Bone marrow (tissue), 2 donors: ENCODE data around the gene SH3GLB1.

Experiments
- DNase-seq, 2 donors: peaks; one replicate each; lab custom pipeline; 2025; lab: John Stamatoyannopoulos, UW

Gene SH3GLB1

DNA sequence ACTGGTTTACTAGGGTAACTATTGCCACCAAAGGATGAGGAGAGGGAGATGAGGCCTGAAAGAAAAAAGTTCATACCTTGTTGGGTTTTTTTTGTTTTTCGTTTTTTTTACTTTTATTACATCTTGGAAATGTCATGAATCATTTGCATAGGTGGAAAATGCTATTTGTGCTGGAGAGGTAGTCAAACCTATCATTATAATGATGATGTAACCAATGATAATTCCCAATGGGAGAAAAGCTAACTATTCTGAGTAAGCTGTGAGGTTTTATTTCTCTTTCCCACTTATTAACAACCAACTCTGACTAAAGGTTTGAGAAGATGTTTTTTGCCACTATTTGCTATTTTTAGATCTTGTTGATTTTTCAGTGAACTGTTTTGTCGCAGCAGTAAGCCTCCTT is 29.0 kb downstream of the SH3GLB1 start:
- DNase-seq = no peak

DNA sequence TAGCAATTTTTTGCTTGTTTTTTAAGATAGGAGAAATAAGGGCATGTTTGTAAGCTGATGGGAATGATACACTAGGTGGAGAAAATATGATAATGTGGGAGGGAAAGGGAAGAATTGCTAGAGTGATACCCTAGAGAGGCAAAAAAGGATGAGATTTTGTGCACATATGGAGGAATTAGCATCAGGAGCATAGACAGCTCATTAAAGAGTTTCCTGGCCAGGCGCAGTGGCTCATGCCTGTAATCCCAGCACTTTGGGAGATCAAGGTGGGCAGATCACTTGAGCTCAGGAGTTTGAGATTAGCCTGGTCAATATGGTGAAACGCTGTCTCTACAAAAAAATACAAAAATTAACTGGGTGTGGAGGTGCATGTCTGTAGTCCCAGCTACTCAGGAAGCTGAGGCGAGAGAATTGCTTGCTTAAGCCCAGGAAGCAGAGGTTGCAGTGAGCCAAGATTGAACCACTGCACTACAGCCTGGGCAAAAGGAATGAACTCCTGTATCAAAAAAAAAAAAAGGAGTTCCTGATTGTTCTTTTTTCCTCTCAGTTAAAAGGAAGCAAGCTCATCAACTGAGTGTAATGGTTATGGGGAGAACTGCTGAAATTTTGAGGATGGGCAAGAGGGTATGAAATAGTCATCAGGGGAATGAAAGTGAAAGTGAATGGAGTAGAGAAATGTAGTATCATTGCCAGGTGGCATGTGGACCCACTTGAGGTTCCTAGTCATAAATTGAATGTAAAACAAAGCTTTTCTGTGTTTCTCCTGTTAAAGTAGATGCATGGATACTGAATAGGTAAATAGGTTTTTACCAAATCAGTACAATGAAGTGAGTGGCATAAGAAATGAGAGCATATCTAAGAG is 35.5 kb downstream of the SH3GLB1 start:
- peak in 1 of 2 donors; percentile 76 for DNase-seq

DNA sequence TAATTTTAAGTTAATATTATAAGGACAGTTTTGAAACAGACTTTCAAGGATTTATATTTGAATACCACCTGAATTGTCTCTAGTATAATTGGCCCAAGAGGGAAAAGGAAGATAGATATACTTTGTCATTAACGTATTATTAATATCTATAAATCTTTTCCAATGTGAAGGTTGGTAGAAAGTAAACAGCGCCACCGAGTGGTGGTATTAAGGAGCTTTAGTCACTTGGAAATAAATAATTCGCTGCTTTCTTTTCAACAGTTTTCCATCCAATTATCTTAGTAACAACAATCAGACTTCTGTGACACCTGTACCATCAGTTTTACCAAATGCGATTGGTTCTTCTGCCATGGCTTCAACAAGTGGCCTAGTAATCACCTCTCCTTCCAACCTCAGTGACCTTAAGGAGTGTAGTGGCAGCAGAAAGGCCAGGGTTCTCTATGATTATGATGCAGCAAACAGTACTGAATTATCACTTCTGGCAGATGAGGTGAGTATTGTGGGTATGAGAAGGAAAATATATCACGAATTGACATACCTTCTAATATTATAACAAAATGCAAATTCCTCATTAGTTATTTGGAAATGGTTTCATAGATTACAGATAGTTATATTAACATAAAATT is 37.7 kb downstream of the SH3GLB1 start:
- DNase-seq = no peak

DNA sequence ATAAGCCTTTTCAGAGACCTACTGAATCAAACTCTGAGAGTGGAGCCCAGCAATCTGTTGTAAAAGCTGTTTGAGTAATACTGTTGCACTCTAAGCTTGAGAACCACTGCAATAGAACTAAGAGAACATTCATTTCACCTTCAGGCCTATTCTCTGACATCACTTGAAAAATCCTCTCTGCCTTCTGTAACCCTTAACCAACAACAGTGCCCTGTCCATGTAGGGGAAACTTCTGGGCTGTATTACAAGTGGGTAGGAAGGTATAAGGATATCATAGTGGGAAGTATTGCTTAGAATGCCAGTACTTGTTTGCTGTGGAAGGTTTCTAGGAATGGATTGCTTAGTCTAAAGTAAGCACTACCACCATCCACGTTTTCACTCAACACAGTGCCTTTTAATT is 42.9 kb downstream of the SH3GLB1 start:
- DNase-seq = no peak

DNA sequence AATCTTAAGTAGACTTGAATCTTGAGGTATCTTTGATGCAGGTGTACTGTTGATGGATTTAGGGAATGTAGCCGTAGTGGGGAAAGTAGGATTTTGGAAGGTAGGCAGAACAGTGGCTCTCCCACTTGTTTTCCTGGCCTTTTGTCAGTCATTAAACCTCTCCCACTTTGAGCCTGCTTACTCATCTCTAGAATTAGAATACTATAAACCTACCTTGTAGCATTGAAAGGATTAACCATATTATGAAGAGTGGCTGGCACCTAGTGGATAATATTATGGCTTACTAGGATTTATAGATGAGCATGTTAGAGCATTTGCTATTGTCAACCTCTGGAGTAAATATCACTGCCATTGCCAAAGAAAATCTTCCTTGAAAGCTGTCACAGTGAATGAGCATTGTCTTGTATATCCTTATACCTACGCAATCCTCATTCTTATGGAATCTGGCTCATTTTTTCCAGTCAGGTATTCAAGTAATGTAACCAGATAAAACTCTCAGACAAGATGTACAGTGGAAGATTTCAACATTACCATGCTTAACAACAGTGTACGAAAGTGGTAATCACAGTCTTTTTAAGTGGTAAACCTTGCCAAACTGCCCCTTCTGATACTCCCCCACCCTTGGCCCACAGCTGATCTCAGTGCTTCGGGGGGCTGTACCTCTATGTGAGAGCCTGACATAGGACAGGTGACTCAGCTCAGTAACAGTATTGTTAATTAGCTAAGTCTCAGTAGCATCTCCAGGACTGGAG is 44.4 kb downstream of the SH3GLB1 start:
- DNase-seq = no peak

DNA sequence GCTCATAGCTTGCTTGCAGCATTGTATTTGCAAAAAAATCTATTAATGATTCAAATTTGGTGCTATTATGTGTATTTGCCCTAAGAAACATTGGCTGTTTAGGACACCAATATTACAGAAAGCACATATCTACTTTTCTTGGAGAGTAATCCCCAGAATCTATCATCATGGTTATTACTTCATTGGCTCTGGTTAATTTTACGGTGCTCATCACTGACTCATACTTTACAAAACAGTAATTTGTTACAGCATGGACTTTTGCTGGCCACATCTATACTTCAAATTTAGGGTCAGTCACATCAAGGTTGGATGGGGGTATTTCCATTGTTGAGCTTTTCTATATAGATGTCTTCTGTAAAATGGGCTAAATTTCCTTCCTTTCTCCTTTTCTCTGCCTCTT is 45.7 kb downstream of the SH3GLB1 start:
- no peak for DNase-seq

DNA sequence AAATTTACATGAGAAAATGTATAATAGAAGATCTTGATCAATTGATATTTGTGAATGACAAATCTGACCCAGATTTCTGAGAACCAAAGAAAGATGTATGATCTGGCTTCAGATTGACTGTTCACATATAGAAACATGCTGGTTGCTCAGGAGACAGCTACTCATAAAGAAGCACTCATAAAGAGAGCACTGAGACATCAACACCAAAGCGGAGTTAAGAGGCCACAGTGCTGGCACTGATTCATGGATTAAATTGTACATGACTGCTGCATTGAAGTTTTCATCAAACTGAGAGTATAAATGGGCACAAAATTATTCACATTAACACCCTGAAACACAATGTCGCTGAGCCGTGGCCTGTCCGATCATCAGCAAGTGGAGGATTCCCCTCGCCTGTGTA is 46.2 kb downstream of the SH3GLB1 start:
- no peak for DNase-seq

DNA sequence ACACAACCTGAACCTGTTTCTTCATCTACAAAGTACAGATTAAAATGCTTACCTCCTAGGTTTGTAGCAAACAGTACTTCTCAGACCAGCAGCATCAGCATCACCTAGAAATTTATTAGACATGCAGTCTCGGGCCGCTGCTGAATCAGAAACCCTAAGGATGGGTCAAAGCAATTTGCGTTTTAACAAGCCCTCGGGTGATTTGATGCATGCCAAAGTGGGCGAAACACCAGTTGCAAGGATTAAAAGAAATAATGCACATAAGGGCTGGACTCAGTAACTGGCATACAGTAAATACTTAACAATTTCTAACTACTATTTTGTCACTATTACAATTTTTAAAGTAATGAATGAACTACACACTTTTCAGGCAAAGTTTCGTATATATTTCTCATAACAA is 47.5 kb downstream of the SH3GLB1 start:
- DNase-seq = no peak

DNA sequence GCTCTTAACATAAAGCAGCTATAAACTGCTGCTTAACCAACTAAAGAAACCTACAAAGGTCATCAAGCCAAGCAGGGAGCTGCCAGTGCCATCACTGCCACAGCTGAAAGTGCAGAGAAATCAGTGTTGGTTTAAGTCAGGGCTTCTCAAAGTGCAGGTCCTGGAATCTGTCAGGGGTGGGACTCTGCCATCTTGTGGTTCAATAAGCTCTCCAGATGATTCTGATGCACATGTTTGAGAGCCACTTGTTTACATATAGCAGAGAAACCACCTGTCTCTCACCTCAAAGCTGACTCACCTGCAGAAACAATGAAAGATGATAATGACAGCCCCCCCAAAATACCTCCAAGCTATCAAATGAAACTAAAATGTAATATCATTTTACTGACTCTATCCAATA is 49.3 kb downstream of the SH3GLB1 start:
- no peak for DNase-seq

DNA sequence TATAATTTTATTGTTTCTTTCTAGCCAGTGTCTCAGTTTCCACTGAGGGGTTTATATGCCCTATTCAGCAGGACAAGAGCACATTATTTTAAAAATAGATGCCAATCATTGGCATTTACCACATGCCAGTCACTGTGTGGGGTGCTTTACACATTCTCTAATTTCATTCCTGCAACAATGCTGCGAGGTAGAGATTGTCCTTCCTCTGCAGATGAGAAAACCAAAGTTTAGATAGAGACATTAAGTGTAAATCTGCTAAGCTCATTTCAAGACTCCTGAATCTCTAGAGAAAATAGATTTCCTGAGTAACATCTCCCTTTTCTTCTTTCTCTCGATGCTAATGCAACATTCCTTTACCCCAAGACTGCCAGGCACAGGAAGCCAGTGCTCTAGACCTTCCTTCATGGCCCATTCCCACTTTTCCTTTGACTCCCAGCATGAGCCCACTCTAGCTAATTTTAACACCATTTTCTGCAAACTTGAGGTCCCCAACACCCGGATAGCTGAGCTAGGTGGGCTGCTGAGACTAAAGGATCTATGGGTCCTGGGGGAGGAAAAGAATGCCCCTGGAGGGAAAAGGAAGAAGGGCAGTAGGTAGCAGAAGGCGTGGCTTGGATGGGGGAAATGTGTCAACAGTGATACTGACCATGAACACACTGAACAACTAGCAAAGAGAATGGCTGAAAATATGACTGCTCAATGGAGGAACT is 50.0 kb downstream of the SH3GLB1 start:
- no peak for DNase-seq

DNA sequence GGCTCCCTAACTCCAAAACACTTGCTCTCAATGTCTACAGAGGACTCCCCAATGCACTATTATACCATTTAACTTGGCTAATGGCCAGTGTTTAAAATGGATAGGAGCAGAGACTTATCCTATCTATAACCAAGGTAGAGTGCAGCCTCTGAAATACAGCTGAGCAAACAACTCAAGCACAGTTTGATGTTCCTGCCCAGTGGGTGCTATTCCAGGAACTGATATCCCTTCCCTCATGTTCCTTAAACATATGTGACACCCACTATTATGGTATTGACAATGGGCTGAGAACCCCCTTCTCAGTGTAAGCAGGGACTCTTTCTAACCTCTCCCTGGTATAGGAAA is 51.7 kb downstream of the SH3GLB1 start:
- DNase-seq = no peak

DNA sequence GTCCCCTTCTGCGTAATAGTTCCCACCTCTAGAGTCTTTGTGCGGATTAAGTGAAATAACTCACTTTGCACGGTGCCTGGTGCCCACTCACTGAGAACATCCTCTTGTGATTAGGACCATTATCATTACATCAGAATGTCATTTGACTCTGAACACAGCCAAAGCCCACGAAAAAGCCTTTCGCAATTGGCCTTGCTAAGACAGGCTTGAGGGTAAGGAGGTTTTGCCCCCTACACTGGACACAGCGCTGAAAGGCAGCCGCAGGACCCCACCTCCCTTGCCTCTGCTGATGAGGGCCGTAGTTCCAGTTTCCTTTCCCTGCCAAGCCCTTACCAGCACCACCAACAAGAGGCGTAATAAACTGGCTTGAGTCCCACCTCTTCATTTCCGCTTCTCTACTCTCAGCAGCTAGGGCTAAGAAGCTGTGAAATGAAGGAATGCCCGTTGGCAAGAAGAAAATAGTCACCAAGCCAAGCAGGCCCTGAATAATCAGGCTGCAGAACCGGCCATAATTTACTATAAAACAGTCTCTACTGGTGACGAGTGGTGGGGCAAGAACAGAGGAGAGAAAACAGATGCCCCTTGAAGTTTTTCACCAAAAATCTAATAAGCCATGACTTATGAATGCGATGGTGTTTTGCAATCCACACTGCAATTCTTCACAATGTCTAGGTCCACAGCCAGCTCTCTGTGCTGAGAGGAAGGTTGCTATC is 53.1 kb downstream of the SH3GLB1 start:
- no peak for DNase-seq

DNA sequence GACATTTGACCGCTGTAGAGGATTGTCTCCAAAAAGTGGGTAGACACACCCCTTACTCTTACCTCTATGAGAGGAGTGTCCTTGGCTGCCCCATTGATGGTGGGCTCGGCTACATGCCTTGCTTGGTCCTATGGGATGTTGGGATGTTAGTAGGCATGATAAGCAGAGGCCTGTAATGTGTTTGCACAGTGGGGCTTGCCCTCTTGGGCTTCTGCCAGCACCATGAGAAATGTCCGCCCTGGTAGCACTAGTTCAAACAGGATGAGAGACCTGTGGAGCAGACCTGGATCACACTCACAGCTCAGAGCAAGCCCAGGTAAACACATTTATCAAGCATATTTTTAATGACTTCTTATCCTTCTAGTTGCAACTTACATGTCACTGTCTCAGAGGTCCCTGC is 54.2 kb downstream of the SH3GLB1 start:
- DNase-seq = no peak

DNA sequence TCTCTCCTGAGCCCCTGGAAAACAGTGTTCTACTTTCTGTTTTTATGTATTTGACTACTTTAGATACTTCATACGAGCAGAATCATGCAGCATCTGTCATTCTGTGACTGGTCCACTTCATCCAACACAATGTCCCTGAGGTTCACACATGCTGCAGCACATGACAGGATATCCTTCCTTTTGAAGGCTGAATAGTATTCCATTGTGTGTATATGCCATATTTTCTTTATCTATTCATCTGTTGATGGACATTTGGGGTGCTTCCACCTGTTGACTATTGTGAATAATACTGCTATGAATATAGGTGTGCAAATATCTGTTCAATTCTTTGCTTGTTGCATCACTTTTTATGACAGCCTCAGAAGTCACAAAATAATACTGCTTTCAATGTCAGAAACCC is 55.8 kb downstream of the SH3GLB1 start:
- DNase-seq = no peak

DNA sequence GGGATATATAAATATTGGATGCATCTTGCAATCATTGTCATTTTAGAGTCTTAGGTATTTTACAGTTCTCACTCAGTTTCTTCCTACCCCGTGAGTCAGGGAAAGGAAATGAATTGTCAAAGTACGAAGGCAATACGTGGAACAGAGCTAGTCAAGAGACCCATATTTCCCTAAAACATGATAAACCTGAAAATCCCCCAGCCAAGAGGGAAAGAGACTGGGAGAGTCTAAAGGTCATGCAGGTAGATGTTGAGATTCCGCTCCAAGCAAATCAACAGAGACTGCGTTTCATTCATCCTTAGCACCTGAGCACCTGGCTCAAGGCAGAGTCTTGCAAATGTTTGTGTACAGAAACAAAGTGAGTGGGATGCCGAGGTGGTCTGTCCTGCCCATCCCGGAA is 58.0 kb downstream of the SH3GLB1 start:
- no peak for DNase-seq

DNA sequence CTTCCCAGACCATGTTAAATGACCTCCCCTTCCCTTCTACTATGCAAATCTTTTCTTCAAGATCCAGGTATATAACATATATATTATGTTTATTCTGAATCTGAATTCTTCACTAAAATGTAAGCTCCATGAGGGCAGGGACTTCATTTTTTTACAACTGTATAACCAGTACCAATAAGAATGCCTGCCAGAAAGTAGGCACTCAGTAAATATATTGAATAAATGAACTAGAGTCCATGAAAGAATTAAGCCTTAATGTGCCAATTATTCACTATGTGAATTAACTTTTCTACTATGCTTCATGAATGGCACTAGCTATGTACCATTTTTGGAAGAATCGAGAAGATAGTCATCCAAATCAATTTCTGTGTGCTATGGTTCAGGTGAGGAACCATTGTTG is 60.1 kb downstream of the SH3GLB1 start:
- no peak for DNase-seq

DNA sequence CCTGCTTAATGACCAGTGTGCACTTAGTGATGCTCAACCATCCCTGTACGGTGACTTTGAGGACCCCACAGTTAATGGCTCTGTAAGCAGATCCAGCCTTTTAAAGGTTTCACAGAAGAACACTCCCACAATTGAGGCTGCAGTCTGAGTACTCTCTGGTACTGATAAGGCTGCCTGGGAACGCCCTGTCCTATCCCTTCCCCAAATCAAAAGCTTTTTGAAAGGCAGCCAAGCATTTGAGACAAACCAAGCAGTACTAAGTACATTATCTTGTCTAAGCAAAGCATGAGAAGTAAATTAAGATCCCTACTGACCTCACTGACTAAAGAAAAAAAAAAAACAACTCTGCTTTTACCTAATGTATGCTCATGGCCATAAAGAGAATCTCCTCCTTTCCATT is 60.7 kb downstream of the SH3GLB1 start:
- no peak for DNase-seq

DNA sequence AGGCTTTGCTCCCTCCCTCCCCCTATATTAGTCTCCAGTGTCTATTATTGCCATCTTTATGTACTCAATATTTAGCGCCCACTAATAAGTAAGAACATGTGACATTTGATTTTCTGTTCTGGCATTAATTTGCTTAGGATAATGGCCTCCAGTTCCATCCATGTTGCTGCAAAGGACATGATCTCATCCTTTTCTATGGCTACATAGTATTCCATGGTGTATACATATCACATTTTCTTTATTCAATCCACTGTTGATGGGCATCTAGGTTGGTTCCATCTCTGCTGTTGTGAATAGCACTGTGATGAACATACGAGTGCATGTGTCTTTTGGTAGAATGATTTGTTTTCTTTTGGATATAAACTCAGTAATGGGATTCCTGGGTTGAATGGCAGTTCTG is 61.3 kb downstream of the SH3GLB1 start:
- no peak for DNase-seq

DNA sequence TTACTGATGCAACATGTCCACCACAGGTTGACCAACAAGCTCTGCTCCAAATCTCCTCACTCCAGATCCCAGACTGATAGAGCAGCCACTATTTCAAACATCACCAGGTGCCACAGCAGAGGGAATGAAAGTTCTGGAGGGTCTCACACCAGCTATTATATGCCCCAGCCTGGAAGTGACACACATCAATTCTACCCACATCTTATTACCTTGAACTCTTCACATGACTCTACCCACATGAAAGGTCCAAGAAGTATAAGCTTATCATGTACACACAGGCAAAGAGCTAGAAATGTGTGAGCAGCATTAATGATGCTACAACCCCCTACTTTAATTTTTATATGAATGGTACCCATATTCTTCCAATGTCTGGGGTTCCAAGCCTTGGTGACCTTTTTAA is 64.2 kb downstream of the SH3GLB1 start:
- DNase-seq = no peak

DNA sequence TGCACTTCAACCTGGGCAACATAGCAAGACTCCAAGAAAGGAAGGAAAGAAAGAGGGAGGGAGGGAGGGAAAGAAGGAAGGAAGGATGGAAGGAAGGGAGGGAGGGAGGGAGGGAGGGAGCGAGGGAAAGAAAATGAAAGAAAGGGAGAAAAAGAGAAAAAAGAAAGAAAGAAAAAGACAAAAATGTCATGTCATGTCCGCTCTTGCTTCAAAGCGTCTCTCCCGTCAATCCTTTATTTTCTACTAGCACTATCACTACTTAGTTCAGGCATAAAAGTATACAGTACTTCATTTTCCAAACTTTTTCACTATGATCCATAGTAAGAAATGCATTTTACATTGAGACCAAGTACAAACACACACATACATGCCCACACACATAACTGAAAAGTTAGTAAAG is 64.7 kb downstream of the SH3GLB1 start:
- DNase-seq = no peak

DNA sequence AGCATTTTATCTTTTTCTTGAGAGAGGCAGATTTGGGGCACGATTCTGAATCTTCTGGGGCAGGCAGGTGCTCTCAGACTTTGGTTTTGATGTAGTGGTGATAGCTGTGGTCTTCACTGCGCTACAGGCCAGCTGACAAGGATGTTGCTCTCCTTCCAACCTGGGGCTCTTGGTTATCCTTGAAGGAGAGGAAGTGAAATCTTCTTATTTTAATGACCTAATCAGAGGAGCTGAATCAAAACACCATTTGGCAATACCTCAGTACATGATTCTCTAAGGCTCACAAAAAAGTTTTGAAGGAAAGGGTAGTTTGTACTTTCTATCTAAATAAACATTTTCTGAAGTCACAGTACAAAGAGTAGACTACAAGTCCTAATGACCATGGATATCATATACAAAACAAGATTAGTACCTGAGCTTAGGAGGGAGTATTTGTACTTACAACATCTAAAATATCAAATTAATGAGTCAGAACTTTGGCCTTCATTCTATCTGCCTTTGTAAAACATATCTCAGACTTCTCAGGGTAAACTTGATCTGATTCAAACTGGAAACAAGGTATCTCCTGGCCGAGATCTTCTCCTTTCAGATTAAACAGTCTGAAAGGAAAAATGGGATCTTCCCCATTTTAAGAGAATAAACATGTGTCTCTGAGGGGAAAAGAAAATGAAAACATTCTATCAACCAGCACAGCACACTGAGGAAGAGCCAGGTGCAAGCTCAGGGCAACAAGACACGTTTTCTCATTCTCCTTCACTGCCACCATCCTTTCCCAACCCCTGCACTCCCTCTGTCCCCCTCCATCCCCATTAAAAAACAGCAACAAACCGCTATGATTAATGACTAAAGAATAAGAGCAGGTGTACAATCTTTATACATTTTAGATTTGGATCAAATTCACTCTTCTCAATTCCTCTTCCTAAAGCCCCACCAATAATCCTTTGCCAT is 69.2 kb downstream of the SH3GLB1 start:
- DNase-seq = no peak
